OCI-M2 (cell line): ENCODE data around the gene HM13.
"Not testable (repeated sequence)": the region's sequence is repeated elsewhere in the genome, so short reads cannot be mapped to it uniquely, and the experiment has no call there.

Source experiments
- DNase-seq: peaks from one replicate; lab custom pipeline; 2025; ENCODE audit not compliant: unreplicated experiment; lab: John Stamatoyannopoulos, UW

HM13 gene

DNA sequence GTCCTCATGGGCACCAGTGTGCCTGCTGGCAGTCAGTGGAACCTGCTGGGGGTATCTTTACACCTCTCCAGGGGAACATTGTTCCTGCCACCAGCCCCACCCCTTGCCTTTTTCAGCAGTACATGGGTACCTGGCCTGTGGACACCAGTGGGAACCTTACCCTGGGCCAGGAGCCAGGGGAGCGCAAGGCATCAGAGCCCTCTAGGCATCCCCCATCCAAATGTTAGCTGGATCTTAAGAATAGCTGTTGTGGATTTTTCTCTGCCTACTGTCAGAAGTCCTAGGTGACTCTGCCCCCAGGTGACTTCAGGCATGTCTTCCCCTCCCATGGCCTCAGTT is 52.0 kb downstream of the HM13 start:
- no peak for DNase-seq

GRCh38 chr20:31566658-31567379 is 52.6 kb downstream of the HM13 start:
- DNase-seq, result no peak

DNA sequence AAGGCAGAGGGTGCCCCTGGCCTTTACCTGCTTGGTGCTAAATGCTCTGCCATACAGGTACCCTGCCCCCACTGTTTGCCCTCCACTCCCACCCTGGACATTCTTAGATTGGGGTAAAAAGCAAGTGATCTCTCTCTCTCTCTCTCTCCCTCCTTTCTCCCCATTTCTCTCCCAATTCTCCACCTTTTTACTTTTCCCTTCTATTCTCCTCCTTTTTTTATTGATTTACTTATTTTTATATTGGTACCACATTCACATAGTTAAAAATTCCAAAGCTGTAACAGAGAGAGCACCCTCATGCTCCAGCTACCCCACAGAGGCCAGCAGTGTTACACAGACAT is 53.1 kb downstream of the HM13 start:
- DNase-seq, result no peak

- no peak for DNase-seq
These were observed 53.9 kb downstream of the HM13 start for GRCh38 chr20:31568041-31568731.

DNA sequence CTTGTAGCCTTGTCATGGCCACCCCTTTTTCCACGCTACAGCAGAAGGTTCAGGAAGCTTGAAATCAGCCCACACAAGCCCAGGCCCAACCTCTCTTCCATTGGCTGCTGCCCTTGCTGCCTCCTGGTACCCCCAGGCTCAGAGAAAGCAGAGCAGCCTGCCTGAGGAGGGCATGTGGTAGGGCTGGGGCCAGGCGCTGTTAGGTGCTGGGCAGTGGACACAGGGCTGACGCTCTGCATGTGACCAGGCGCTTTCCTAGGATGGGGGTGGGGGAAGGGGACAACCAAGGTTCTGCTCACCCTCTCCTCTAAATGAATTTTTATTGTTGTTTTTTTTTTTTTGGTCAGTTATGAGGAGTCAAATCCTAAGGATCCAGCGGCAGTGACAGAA is 54.5 kb downstream of the HM13 start:
- no peak for DNase-seq

GRCh38 chr20:31569163-31570020 is 55.1 kb downstream of the HM13 start:
- no peak for DNase-seq

DNA sequence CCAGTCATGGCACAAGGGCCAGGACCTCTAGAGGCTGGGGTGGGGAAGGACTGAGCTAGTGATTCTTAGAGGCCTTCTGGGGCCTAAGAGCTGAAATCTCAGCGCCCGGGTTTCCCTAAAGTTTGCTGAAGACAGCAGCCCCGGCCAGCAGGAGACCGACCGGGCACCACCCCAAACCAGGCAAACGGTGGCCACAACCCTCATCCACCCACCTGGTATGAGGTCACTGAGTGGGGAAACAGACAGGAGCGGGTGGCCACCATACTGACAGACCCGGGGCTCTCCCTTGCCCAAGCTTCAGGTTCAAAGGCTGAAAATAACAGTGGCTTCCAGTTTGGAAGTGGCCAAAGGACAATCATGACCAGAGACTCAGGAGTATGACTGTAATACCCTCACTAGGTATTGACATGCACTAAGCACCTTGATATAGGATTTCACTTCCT is 55.8 kb downstream of the HM13 start:
- no peak for DNase-seq

- no peak for DNase-seq
These were observed 56.7 kb downstream of the HM13 start for GRCh38 chr20:31570735-31571617.

DNA sequence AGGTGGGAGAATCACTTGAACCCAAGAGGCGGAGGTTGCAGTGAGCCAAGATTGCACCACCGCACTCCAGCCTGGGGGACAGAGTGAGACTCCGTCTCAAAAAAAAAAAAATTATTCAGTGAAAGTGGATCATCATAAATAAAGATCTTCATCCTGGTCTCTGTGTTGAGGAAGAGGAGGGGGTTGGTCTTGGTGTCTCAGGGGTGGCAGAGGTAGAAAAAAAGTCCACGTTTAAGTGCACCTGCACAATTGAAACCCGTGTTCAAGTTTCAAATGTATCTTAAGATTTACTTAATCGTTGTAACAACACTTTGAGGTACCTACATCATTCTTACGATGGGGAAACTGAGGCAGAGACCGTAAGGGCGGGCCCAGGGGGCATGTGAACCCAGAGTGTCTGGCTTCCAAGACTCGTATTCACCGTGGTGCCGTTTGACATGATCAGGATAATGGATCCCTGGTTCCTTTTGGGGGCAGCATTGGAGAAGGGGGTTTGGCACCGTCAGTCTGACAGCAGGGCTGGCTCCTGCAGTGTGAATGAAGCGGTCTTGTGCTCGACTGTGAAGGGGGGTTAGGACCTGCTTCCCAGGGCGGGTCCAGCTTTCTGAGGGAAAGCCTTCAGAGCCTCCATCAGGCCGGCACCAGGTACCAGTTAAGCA is 57.9 kb downstream of the HM13 start:
- DNase-seq, result no peak

- DNase-seq, result peak; percentile 76
These were observed 58.7 kb downstream of the HM13 start for GRCh38 chr20:31572701-31573554.

- no peak for DNase-seq
These were observed 59.5 kb downstream of the HM13 start for GRCh38 chr20:31573555-31574321.

GRCh38 chr20:31574986-31575385 is 60.7 kb downstream of the HM13 start:
- DNase-seq, result not testable (repeated sequence)

DNA sequence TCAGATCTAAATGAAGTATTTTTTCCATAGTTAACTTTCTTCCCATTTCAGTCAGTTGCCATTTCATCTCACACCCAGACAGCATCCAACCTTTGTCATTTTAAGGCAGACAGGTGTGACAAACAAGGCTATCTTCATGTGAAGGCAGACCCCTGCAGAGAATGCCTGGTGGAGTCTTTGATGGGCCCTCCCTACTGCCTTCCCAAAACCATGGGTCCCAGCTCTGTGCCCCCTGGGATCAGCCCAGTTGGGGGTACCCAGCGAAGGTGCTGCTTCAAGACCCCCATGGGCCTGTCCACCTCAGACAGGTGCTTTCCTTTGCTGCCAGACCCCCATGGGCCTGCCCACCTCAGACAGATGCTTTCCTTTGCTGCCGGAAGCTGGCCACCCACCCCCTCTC is 62.5 kb downstream of the HM13 start:
- no peak for DNase-seq

DNA sequence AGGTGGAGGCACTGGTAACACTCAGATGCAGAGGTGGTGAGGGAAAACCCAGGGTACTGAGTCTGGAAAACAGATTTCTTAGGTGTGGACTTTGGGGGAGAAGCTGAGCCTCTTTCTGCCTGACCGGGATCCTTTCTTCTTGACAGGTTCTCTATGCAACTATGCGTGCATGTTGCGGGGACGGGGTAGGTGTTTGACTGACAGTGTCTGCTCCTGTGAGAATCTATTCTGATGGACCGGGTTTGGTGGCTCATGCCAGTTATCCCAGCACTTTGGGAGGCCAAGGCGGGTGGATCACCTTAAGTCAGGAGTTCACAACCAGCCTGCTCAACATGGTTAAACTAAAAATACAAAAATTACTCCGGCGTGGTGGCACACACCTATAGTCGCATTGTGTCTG is 63.0 kb downstream of the HM13 start:
- no peak for DNase-seq

DNA sequence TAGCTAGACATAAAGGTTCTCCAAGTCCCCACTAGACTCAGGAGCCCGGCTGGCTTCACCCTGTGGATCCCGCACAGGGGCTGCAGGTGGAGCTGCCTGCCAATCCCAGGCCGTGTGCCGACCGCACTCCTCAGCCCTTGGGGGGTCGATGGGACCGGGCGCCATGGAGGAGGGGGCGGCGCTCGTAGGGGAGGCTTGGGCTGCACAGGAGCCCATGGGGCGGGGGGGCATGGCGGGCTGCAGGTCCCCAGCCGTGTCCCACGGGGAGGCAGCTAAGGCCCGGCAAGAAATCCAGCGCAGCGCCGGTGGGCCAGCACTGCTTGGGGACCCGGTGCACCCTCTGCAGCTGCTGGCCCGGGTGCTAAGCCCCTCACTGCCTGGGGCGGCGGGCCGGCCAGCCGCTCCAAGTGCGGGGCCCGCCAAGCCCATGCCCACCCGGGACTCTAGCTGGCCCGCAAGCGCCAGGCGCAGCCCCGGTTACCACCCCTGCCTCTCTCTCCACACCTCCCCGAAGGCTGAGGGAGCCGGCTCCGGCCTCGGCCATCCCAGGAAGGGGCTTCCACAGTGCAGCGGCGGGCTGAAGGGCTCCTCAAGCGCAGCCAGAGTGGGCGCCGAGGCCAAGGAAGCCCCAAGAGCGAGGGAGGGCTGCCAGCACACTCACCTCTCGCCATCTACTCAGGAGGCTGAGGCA is 64.4 kb downstream of the HM13 start:
- no peak for DNase-seq

GRCh38 chr20:31579245-31579644 is 65.0 kb downstream of the HM13 start:
- no peak for DNase-seq

DNA sequence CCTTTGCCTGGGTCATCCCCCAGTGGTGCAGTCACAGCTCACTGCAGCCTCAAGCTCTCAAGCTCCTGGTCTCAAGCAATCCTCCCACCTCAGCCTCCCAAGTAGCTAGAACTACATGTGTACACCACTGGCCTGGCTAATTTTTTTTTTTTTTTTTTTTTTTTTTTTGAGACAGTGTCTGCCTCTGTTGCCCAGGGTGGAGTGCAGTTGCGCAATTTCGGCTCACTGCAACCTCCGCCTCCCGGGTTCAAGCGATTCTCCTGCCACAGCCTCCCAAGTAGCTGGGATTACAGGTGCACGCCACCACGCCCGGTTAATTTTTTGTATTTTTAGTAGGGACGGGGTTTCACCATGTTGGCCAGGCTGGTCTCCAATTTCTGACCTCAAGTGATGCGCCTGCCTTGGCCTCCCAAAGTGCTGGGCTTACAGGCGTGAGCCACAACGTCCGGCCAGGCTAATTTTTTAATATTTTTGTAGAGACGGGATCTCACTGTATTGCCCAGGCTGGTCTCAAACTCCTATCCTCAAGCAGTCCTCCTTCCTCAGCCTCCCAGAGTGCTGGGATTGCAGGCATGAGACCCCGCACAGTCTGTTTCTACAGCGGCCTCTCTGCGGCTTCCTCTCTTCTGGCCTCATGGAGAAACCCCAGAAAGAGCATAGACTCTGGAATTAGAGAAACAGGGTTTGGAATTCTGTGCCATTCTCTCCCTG is 65.9 kb downstream of the HM13 start:
- not testable (repeated sequence) for DNase-seq

- DNase-seq, result no peak
These were observed 66.5 kb downstream of the HM13 start for GRCh38 chr20:31580706-31581105.
